Neural progenitor cell (in vitro differentiated cells): ENCODE measurements around the gene ITPR1.

Experiments used
- EZH2phosphoT487 ChIP-seq: fragments of 200-600 bp; sonication (generic); IDR thresholded peaks from 2 replicates; pipeline ENCODE4 v1.6.1; 2017; ENCODE audit warnings: antibody characterized with exemption
- TF ChIP-seq, protein P1 (sequence below): fragments of 200-600 bp; sonication (generic); IDR thresholded peaks from 2 replicates; pipeline ENCODE4 v1.5.1; 2017; ENCODE audit warnings: antibody characterized with exemption, mild to moderate bottlenecking

DNA sequence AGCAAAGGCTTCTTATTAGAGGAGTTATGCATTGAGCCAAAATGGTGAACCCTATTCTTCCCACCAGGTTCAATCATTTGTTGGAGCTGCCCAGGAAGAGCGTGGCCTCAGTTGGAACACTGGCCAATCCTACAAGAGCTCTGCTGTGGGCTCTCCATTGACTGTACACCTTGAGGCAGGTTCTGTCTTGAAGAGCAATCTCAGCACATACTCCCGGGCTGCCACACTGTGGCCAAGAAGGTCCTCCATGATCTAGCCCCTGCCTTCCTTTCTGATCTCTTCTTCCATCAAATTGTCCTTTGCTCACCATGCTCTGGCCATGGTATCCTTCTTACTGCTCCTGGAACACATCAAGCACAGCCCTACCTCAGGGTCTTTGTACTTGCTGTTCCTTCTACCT lies 20.4 kb upstream of the ITPR1 start:
- TF ChIP-seq, protein P1, sequence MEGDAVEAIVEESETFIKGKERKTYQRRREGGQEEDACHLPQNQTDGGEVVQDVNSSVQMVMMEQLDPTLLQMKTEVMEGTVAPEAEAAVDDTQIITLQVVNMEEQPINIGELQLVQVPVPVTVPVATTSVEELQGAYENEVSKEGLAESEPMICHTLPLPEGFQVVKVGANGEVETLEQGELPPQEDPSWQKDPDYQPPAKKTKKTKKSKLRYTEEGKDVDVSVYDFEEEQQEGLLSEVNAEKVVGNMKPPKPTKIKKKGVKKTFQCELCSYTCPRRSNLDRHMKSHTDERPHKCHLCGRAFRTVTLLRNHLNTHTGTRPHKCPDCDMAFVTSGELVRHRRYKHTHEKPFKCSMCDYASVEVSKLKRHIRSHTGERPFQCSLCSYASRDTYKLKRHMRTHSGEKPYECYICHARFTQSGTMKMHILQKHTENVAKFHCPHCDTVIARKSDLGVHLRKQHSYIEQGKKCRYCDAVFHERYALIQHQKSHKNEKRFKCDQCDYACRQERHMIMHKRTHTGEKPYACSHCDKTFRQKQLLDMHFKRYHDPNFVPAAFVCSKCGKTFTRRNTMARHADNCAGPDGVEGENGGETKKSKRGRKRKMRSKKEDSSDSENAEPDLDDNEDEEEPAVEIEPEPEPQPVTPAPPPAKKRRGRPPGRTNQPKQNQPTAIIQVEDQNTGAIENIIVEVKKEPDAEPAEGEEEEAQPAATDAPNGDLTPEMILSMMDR = no peak
- no peak for TF ChIP-seq EZH2phosphoT487
